ENCODE results near the gene ZNF654.
"Not testable (repeated sequence)": the region's sequence is repeated elsewhere in the genome, so short reads cannot be mapped to it uniquely, and the experiment has no call there.

Gene ZNF654

DNA sequence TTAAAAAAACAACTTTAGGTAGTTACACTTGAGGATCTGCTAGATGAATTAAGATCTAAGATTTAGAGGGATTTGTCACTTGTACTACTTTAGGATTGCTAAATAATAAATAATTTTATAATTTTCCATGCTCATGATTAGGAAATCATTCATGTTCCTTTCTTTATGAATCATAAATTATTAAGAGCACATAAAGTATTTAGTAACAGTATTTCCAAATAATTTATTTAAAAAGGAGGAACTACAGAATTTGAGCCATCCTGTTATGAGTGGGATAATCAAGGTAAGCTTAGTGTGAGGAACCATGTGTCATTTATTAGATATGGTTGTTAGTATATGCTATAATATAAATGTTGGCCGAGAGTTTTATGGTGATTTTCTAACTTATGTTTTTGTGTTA, 53.2 kb downstream of the ZNF654 start:
- no peak for DNase-seq (ENCODE audit: insufficient read length, low spot score)
- no peak for FAIRE-seq
- TF ChIP-seq, protein P1, sequence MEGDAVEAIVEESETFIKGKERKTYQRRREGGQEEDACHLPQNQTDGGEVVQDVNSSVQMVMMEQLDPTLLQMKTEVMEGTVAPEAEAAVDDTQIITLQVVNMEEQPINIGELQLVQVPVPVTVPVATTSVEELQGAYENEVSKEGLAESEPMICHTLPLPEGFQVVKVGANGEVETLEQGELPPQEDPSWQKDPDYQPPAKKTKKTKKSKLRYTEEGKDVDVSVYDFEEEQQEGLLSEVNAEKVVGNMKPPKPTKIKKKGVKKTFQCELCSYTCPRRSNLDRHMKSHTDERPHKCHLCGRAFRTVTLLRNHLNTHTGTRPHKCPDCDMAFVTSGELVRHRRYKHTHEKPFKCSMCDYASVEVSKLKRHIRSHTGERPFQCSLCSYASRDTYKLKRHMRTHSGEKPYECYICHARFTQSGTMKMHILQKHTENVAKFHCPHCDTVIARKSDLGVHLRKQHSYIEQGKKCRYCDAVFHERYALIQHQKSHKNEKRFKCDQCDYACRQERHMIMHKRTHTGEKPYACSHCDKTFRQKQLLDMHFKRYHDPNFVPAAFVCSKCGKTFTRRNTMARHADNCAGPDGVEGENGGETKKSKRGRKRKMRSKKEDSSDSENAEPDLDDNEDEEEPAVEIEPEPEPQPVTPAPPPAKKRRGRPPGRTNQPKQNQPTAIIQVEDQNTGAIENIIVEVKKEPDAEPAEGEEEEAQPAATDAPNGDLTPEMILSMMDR (IDR thresholded peaks at IDR 0.05; ENCODE audit: insufficient read depth, missing control alignments), result no peak

DNA sequence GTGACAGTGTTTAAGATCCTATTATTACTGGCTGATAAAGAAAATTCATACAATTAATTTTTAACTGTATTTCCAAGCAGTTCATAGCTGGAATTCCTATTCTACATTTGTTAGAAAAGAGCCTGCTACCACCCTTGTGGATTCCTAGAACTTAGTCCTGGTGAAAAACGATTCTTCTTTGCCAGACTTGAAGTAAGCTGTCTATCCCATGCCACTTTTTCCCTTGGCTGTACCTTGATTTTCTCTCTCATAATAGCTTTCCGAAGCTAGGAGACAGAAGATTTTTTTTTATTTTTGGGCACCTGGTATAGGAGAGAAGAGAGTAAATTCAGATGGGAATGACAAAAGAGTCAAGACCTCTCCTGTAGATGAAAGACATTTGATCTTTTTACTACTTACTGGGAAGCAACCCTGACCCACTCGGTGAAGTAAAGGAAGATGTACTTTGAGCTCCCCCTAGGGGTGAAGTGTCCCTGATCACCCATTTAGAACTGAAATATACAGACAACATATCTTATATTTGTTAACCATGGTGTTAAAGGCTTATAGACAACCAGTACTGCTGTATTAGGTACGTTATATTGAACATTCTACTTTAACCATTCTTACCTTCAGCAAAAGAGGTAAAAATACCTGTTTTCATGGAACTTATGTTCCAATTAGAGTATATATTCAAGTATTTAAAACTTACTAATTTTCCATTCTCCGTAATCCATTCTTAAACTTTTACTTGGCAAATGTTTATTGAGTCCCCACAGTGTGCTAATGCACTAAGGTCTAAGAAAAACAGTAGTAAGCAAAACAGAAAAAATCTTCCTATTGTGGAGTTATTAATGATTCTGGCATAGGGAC, 54.5 kb downstream of the ZNF654 start:
- TF ChIP-seq, protein P1 (IDR thresholded peaks at IDR 0.05; ENCODE audit: insufficient read depth, missing control alignments), result peak; percentile 65
- DNase-seq (ENCODE audit: insufficient read length, low spot score), result no peak
- FAIRE-seq, result peak; percentile 81

DNA sequence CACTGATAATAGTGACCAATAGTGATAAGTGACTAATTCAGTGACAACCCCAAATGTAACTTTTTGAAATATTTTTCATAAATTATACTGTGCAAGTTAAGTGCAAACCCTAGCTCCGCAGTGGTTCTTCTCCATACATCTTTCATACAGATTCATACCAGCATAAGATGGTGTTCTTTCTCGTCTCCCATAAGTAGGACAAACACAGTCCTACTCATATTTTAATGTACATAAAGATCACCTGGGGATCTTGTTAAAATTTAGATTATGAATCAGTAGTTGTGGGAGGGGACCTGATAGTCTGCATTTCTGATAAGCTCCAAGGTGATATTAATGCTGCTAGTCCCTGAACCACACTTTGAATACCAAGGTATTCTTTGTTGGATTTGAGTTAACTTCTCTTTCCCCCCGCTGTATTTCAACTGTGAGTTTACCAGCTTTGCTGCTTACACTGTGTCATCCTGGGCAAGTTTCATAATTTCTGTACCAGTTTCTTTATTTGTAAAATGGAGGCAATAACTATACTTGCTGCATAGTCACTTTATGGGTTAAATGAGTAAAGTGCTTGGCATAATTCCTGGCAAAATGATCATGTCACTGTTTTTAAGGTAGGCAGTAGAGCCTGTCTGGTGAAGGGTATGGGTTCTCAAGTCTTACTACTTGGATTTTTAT, 56.0 kb downstream of the ZNF654 start:
- no peak for DNase-seq (ENCODE audit: insufficient read length, low spot score)
- FAIRE-seq, result no peak
- TF ChIP-seq, protein P1 (IDR thresholded peaks at IDR 0.05; ENCODE audit: insufficient read depth, missing control alignments), result no peak

DNA sequence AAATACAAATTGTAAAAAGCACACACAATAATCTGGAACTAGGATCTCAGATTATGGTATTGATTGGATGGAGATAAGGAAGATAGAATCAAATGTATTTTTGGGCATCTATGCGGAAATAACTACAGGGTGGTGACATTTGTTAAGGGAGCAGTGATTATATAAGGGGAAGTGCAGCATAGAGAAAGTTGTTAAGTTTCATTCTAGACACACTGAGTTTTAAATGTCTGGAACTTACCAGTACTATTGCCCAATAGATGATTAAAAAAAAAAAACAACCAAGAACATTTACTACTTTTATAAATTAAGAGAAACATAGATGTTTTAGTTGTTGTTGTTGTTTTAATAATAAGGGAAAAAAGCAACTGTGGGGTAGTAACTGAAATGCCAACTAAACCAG, 58.6 kb downstream of the ZNF654 start:
- TF ChIP-seq, protein P1 (IDR thresholded peaks at IDR 0.05; ENCODE audit: insufficient read depth, missing control alignments), result no peak
- FAIRE-seq (no peak), DNase-seq (ENCODE audit: insufficient read length, low spot score) (no peak)

DNA sequence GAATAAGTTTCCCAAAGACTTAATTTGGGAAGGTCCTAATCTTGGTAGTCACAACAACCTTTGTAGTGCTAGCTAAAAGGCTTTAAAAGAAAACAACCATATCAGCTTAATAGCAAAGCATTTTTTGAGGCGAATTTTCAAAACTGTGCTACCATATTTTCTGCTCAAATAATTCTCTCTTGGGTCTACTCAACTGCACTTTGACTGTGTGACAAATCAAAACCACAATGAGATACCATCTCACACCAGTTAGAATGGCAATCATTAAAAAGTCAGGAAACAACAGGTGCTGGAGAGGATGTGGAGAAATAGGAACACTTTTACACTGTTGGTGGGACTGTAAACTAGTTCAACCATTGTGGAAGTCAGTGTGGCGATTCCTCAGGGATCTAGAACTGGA, 59.5 kb downstream of the ZNF654 start:
- DNase-seq (ENCODE audit: insufficient read length, low spot score); FAIRE-seq: not testable (repeated sequence)

DNA sequence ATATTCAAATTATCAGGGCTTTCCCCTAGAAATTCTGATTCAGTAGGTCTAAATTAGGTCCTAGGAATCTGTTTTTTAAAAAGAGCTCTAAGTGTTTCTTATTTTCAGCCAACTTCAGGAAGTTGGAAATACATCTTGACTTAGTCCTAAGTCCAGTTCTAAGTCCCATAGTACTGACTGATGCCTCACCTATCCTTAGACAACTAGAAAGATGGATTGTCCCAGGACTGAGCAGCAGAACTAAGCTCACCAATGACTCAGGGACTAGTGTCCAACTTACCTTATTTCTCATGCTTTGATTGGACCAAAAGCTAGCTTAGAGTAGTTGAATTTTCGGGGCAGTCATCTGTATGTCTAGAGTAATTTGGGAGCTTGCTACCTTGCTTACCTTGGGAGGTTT, 64.5 kb downstream of the ZNF654 start:
- DNase-seq (ENCODE audit: insufficient read length, low spot score), result no peak
- no peak for FAIRE-seq
- TF ChIP-seq, protein P1 (IDR thresholded peaks at IDR 0.05; ENCODE audit: insufficient read depth, missing control alignments), result no peak

DNA sequence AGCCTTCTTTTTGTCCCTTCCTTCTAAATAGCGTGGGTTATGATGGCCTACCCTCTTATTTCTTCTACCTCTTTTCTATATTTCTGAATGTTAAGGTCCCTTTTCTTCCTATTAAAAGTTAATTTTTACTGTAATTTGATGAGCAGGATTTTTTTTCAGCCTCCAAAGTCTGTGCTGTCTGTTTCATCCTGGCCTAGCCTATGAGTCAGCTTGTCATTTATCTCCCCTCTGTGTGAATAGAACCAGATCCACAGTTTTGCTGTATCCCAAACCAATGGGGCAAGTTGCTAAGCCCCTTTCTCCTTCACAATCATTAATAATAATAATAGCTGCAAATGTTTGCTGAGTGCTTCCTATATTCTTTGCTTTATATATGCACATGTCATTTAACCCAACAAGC, 72.6 kb downstream of the ZNF654 start:
- no peak for FAIRE-seq
- TF ChIP-seq, protein P1 (IDR thresholded peaks at IDR 0.05; ENCODE audit: insufficient read depth, missing control alignments), result no peak
- no peak for DNase-seq (ENCODE audit: insufficient read length, low spot score)
